ENCODE data around the gene TMEM115. TPM values are rescaled to one million over a fixed set of nuclear protein-coding genes. Genes with fewer than 3 reads are reported as not detected.

Gene TMEM115
- total RNA-seq, 1 experiment from 2014 or later, result 56.6 TPM

DNA sequence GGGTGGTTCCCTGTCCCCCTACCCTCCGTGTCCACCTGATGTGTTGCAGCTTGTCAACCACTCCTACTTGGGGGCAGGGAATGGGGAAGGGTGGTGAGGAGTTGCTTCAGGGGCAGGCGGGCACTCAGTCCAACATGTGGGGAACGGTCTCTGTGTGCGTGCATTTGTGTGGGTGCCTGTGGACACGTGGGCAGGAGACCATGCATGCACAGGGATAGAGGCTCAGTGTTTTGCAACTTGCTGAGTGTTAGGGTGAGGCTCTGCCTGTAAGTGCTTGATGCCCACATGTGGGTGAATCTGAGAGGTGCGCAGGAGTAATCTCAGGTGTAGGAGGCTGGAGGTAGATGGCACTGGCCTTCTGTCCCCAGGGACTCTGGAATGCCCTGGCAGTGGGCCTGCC, 24.4 kb upstream of the TMEM115 start:
- H3K4me3 ChIP-seq (ENCODE audit: low read length), result no peak overlapping the region
- no peaks in the 10 kb centered on the region for H3K36me3 ChIP-seq (ENCODE audit: low read depth, low read length)
- H3K4me2 ChIP-seq (ENCODE audit: low read length), result no peak overlapping the region
- H3K4me1 ChIP-seq (ENCODE audit: insufficient read depth, low read length), result no peaks in the 10 kb centered on the region
- no peaks in the 10 kb centered on the region for H4K20me1 ChIP-seq (ENCODE audit: low read length)
- ChIA-PET POLR2A (ENCODE audit: unreplicated experiment) (no interaction called here), CTCF (no interaction called here)
- H3K9me2 ChIP-seq (replicated peaks; ENCODE audit: low read length), result no peaks in the 10 kb centered on the region
- TF ChIP-seq, protein P1, sequence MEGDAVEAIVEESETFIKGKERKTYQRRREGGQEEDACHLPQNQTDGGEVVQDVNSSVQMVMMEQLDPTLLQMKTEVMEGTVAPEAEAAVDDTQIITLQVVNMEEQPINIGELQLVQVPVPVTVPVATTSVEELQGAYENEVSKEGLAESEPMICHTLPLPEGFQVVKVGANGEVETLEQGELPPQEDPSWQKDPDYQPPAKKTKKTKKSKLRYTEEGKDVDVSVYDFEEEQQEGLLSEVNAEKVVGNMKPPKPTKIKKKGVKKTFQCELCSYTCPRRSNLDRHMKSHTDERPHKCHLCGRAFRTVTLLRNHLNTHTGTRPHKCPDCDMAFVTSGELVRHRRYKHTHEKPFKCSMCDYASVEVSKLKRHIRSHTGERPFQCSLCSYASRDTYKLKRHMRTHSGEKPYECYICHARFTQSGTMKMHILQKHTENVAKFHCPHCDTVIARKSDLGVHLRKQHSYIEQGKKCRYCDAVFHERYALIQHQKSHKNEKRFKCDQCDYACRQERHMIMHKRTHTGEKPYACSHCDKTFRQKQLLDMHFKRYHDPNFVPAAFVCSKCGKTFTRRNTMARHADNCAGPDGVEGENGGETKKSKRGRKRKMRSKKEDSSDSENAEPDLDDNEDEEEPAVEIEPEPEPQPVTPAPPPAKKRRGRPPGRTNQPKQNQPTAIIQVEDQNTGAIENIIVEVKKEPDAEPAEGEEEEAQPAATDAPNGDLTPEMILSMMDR (conservative IDR thresholded peaks at IDR 0.05; ENCODE audit: low read depth, low read length), result no peak
- TF ChIP-seq EZH2phosphoT487 (IDR thresholded peaks at IDR 0.05; ENCODE audit: borderline replicate concordance, low read length), result no peak
- no peak for TF ChIP-seq EZH2 (IDR thresholded peaks at IDR 0.05; ENCODE audit: low read length, unreplicated experiment)
- no peaks in the 10 kb centered on the region for H3F3A ChIP-seq (ENCODE audit: low read length, unreplicated experiment)
- H3K9me3 ChIP-seq (ENCODE audit: low read length), result no peaks in the 10 kb centered on the region
- DNase-seq, result no peak
- intact Hi-C loops (cut with micrococcal nuclease), result no loop called here
- no TSS peak for BruUV-seq (replicated peaks)
- no peak overlapping the region for H2AFZ ChIP-seq (ENCODE audit: low read length)
- H3K27ac ChIP-seq (ENCODE audit: low read length), result no peak overlapping the region
- H3K27me3 ChIP-seq (ENCODE audit: low read length), result no peaks in the 10 kb centered on the region
- H3K9ac ChIP-seq (ENCODE audit: low read length), result no peak overlapping the region
- ATAC-seq, result no peak
- H3K79me2 ChIP-seq (ENCODE audit: low read length), result no peaks in the 10 kb centered on the region

DNA sequence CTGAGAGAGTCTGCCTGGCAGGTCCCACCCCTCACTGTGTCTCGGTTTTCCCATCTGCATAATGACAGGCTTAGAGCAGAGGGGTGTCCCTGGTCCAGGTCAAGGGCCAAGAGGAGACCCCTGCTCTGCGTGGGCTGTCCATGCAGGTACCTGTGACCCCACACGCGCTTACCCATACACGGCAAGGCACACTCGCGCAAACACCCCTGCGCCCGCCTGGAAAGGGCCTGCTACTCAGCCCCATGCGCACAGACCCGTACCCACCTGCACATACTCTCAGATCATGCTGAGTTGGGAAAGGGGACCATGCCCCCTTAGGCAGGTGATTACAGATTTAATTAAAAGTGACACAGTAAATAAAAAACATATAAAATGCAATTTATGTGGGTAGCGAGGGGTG, 23.4 kb upstream of the TMEM115 start:
- intact Hi-C loops (cut with micrococcal nuclease), result no loop called here
- Histone ChIP-seq H3K27me3 (ENCODE audit: low read length) (no peaks in the 10 kb centered on the region), H3K27ac (ENCODE audit: low read length) (no peak overlapping the region), H3K9ac (ENCODE audit: low read length) (no peak overlapping the region), H3K4me2 (ENCODE audit: low read length) (no peak overlapping the region), H3K9me3 (ENCODE audit: low read length) (no peaks in the 10 kb centered on the region), H3K4me3 (ENCODE audit: low read length) (no peak overlapping the region), H2AFZ (ENCODE audit: low read length) (no peak overlapping the region), H3K36me3 (ENCODE audit: low read depth, low read length) (no peaks in the 10 kb centered on the region), H3K4me1 (ENCODE audit: insufficient read depth, low read length) (no peaks in the 10 kb centered on the region), H4K20me1 (ENCODE audit: low read length) (no peaks in the 10 kb centered on the region), H3K9me2 (replicated peaks; ENCODE audit: low read length) (no peaks in the 10 kb centered on the region), H3K79me2 (ENCODE audit: low read length) (no peaks in the 10 kb centered on the region), H3F3A (ENCODE audit: low read length, unreplicated experiment) (no peaks in the 10 kb centered on the region)
- TF ChIP-seq EZH2phosphoT487 (IDR thresholded peaks at IDR 0.05; ENCODE audit: borderline replicate concordance, low read length) (no peak), EZH2 (IDR thresholded peaks at IDR 0.05; ENCODE audit: low read length, unreplicated experiment) (no peak)
- DNase-seq (no peak), ATAC-seq (no peak)
- no TSS peak for BruUV-seq (replicated peaks)
- CTCF ChIA-PET, result no interaction called here
- POLR2A ChIA-PET (ENCODE audit: unreplicated experiment), result no interaction called here

DNA sequence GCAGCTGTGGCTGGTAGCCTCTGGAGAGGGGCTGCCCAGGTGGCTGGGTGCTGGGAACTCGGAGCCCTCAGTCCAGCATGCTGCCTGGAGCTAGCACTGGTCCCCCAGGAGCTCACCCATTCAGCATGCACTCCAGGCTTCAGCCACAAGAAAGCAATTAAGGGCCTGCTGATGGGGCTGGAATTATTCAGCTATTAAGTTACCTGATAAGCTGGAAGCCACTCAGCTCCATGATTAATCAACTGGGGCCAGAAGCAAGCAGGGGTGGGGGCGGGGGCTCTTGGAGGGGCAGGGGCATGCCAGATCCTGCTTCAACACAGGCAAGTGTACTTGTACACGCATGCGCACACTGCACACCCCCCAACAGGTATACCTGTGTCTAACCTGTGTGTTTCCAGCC, 22.1 kb upstream of the TMEM115 start:
- no TSS peak for BruUV-seq (replicated peaks)
- Histone ChIP-seq H3K9me3 (ENCODE audit: low read length) (no peaks in the 10 kb centered on the region), H3K36me3 (ENCODE audit: low read depth, low read length) (no peaks in the 10 kb centered on the region), H3K9ac (ENCODE audit: low read length) (no peak overlapping the region), H3K9me2 (replicated peaks; ENCODE audit: low read length) (no peaks in the 10 kb centered on the region), H2AFZ (ENCODE audit: low read length) (no peak overlapping the region), H3K4me1 (ENCODE audit: insufficient read depth, low read length) (no peaks in the 10 kb centered on the region), H3K4me3 (ENCODE audit: low read length) (no peak overlapping the region), H3F3A (ENCODE audit: low read length, unreplicated experiment) (no peaks in the 10 kb centered on the region), H3K79me2 (ENCODE audit: low read length) (no peaks in the 10 kb centered on the region), H4K20me1 (ENCODE audit: low read length) (no peaks in the 10 kb centered on the region), H3K27me3 (ENCODE audit: low read length) (no peaks in the 10 kb centered on the region), H3K27ac (ENCODE audit: low read length) (no peak overlapping the region), H3K4me2 (ENCODE audit: low read length) (no peak overlapping the region)
- no peak for ATAC-seq
- no peak for TF ChIP-seq EZH2phosphoT487 (IDR thresholded peaks at IDR 0.05; ENCODE audit: borderline replicate concordance, low read length)
- TF ChIP-seq, protein P1 (conservative IDR thresholded peaks at IDR 0.05; ENCODE audit: low read depth, low read length), result no peak
- TF ChIP-seq EZH2 (IDR thresholded peaks at IDR 0.05; ENCODE audit: low read length, unreplicated experiment), result no peak
- intact Hi-C loops (cut with micrococcal nuclease), result no loop called here
- ChIA-PET POLR2A (ENCODE audit: unreplicated experiment) (no interaction called here), CTCF (no interaction called here)
- DNase-seq, result no peak

All from PC-3 (cell line).